Suprapubic skin (tissue), 4 donors: ENCODE results near the gene CXXC5.

Experiments
- EP300 ChIP-seq: sonication (generic); formaldehyde crosslinking; IDR thresholded peaks from one replicate; pipeline ENCODE4 v1.6.1; 2017; ENCODE audit warnings: antibody characterized with exemption
- POLR2AphosphoS5 ChIP-seq, 3 donors: sonication (generic); formaldehyde crosslinking; IDR thresholded peaks; one replicate each; pipeline ENCODE4 v1.6.1; 2017; ENCODE audit warnings: antibody characterized with exemption in 3 of 3
- TF ChIP-seq, protein P1 (sequence below), 2 donors: fragments of 200-600 bp in 1 of 2; fragments of 450-650 bp in 1 of 2; sonication (generic) in 1 of 2; IDR thresholded peaks; one replicate each; pipeline ENCODE4 v1.5.1; 2016 to 2019; ENCODE audit warnings: antibody characterized with exemption in 2 of 2, mild to moderate bottlenecking in 1 of 2, moderate library complexity in 1 of 2

DNA sequence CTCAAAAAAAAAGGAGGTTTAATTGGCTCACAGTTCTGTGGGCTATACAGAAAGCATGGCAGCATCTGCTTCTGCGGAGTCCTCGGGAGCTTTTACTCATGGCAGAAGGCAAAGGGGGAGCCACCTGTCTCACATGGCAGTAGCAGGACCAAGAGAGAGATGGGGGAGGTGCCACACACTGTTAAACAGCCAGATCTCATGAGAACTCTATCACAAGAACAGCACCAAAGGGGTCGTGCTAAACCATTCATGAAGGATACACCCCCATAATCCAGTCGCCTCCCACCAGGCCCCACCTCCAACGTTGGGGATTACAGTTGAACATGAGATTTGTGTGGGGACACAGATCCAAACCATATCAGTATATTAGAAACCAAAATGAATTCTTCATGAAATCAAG is 28.3 kb upstream of the CXXC5 start:
- TF ChIP-seq, protein P1, sequence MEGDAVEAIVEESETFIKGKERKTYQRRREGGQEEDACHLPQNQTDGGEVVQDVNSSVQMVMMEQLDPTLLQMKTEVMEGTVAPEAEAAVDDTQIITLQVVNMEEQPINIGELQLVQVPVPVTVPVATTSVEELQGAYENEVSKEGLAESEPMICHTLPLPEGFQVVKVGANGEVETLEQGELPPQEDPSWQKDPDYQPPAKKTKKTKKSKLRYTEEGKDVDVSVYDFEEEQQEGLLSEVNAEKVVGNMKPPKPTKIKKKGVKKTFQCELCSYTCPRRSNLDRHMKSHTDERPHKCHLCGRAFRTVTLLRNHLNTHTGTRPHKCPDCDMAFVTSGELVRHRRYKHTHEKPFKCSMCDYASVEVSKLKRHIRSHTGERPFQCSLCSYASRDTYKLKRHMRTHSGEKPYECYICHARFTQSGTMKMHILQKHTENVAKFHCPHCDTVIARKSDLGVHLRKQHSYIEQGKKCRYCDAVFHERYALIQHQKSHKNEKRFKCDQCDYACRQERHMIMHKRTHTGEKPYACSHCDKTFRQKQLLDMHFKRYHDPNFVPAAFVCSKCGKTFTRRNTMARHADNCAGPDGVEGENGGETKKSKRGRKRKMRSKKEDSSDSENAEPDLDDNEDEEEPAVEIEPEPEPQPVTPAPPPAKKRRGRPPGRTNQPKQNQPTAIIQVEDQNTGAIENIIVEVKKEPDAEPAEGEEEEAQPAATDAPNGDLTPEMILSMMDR (IDR thresholded peaks at IDR 0.05): no peak
- TF ChIP-seq POLR2AphosphoS5 (IDR thresholded peaks at IDR 0.05): no peak
- no peak for TF ChIP-seq EP300
